H1 (cell line): ENCODE measurements around the gene TRNAU1AP. TPM values are rescaled to one million over a fixed set of nuclear protein-coding genes. Genes with fewer than 3 reads are reported as not detected.

Experiments
- CTCF ChIA-PET: fragments of 300-600 bp; sonication (Branson Sonifier 250); formaldehyde crosslinking; loops from one replicate; lab custom pipeline; 2021; ENCODE audit not compliant: partially characterized antibody; lab: Charles Lee
- POLR2A ChIA-PET: fragments of 300-600 bp; sonication (Branson Sonifier 250); formaldehyde crosslinking; loops from one replicate; lab custom pipeline; 2021; ENCODE audit warnings: inconsistent platforms; ENCODE audit not compliant: partially characterized antibody; lab: Charles Lee
- DNase-seq, 2 experiments: peaks; one replicate each; pipeline versions ENCODE4 v3.0.0 to v3.0.0-alpha.2; 2010 to 2022; ENCODE audit warnings: low spot score in 2 of 2, low read depth in 1 of 2, mixed read lengths in 1 of 2
- FAIRE-seq: peaks from 2 replicates; lab custom pipeline; 2011; peaks lifted over from hg19 to GRCh38; lab: Jason Lieb, UNC
- H2AFZ ChIP-seq: 2 replicates; pipeline ENCODE4 v1.8.1; 2012; ENCODE audit warnings: low read length, inconsistent platforms
- H2AK5ac ChIP-seq: 2 replicates; pipeline ENCODE4 v1.6.1; 2013; ENCODE audit warnings: low read depth, low read length
- H2BK120ac ChIP-seq: replicated peaks from 2 replicates; pipeline ENCODE3; 2013; ENCODE audit warnings: low read depth, low read length, inconsistent platforms
- H2BK12ac ChIP-seq: 2 replicates; pipeline ENCODE4 v1.6.1; 2013; ENCODE audit warnings: low read depth, low read length
- H2BK15ac ChIP-seq: 2 replicates; pipeline ENCODE4 v1.6.1; 2013; ENCODE audit warnings: low read length
- H2BK20ac ChIP-seq: 2 replicates; pipeline ENCODE4 v1.6.1; 2013; ENCODE audit warnings: low read length
- H2BK5ac ChIP-seq: 2 replicates; pipeline ENCODE4 v1.6.1; 2013; ENCODE audit warnings: low read depth, low read length
- H3K14ac ChIP-seq: 2 replicates; pipeline ENCODE4 v1.6.1; 2013; ENCODE audit warnings: inconsistent platforms; ENCODE audit not compliant: insufficient read length
- H3K18ac ChIP-seq: 2 replicates; pipeline ENCODE4 v1.6.1; 2013; ENCODE audit warnings: low read length; ENCODE audit errors: extremely low read depth
- H3K23ac ChIP-seq: 2 replicates; pipeline ENCODE4 v1.6.1; 2013; ENCODE audit warnings: inconsistent platforms; ENCODE audit not compliant: insufficient read length
- H3K23me2 ChIP-seq: 2 replicates; pipeline ENCODE4 v1.6.1; 2013; ENCODE audit warnings: low read depth, low read length
- H3K27ac ChIP-seq: 2 replicates; pipeline ENCODE4 v1.6.1; 2011; ENCODE audit warnings: low read depth, low read length, inconsistent platforms
- H3K27me3 ChIP-seq, 4 experiments: replicated peaks in 1 of 4; 1 replicate in 1 of 4; 2 replicates in 3 of 4; pipeline versions ENCODE4 v1.6.1 to v1.8.1; 2011 to 2013; ENCODE audit warnings: low read length in 3 of 4, mild to moderate bottlenecking in 3 of 4, inconsistent platforms in 2 of 4, mixed read lengths in 2 of 4, moderate library complexity in 1 of 4; ENCODE audit not compliant: control insufficient read depth in 3 of 4, insufficient read depth in 3 of 4; ENCODE audit errors: extremely low read depth in 1 of 4
- H3K36me3 ChIP-seq, 4 experiments: 2 replicates each; pipeline versions ENCODE4 v1.6.1 to v1.8.1; 2011 to 2013; ENCODE audit warnings: mild to moderate bottlenecking in 4 of 4, low read length in 3 of 4, moderate library complexity in 2 of 4, control low read depth in 1 of 4, inconsistent platforms in 1 of 4; ENCODE audit not compliant: insufficient read depth in 4 of 4, control insufficient read depth in 2 of 4
- H3K4ac ChIP-seq: replicated peaks from 2 replicates; pipeline ENCODE3; 2013; ENCODE audit warnings: low read length, low read depth, mixed read lengths, inconsistent platforms; ENCODE audit not compliant: insufficient read length
- H3K4me1 ChIP-seq, 4 experiments: replicated peaks in 1 of 4; 1 replicate in 1 of 4; 2 replicates in 3 of 4; pipeline versions ENCODE4 v1.6.1 to v1.8.1; 2011 to 2013; ENCODE audit warnings: low read length in 3 of 4, inconsistent platforms in 2 of 4, mixed read lengths in 1 of 4; ENCODE audit not compliant: insufficient read depth in 4 of 4, control insufficient read depth in 3 of 4
- H3K4me2 ChIP-seq, 2 experiments: 2 replicates each; pipeline versions ENCODE4 v1.6.1 to v1.8.1; 2011 to 2013; ENCODE audit warnings: low read depth in 2 of 2, low read length in 2 of 2, control low read depth in 1 of 2, inconsistent platforms in 1 of 2, mild to moderate bottlenecking in 1 of 2; ENCODE audit not compliant: insufficient read depth in 1 of 2
- H3K4me3 ChIP-seq, 4 experiments: fragments of 200-600, 300-600 bp in 1 of 4; sonication (generic), shearing (Covaris generic), sonication (Bioruptor Twin) in 1 of 4; 2 replicates each; pipeline versions ENCODE4 v1.5.1 to v1.8.1; 2011 to 2016; ENCODE audit warnings: low read length in 4 of 4, low read depth in 3 of 4, control low read depth in 2 of 4, inconsistent platforms in 2 of 4, mild to moderate bottlenecking in 2 of 4, mixed read lengths in 1 of 4, moderate library complexity in 1 of 4; ENCODE audit not compliant: insufficient read depth in 2 of 4; ENCODE audit errors: extremely low read depth in 1 of 4
- H3K56ac ChIP-seq: replicated peaks from 2 replicates; pipeline ENCODE3; 2013; ENCODE audit warnings: low read depth, mild to moderate bottlenecking, mixed read lengths, low read length, inconsistent platforms; ENCODE audit not compliant: insufficient read length
- H3K79me1 ChIP-seq: 2 replicates; pipeline ENCODE4 v1.6.1; 2013; ENCODE audit warnings: low read depth, low read length, control low read depth
- H3K79me2 ChIP-seq, 2 experiments: 2 replicates each; pipeline versions ENCODE4 v1.6.1 to v1.8.1; 2012 to 2013; ENCODE audit warnings: low read length in 2 of 2, mild to moderate bottlenecking in 2 of 2, inconsistent platforms in 1 of 2; ENCODE audit not compliant: insufficient read depth in 2 of 2, control insufficient read depth in 1 of 2
- H3K9ac ChIP-seq, 4 experiments: replicated peaks in 1 of 4; 1 replicate in 1 of 4; 2 replicates in 3 of 4; pipeline versions ENCODE4 v1.6.1 to v1.8.1; 2011 to 2013; ENCODE audit warnings: low read depth in 3 of 4, low read length in 3 of 4, control low read depth in 2 of 4, mild to moderate bottlenecking in 2 of 4, moderate library complexity in 2 of 4, inconsistent platforms in 1 of 4; ENCODE audit errors: extremely low read depth in 1 of 4
- H3K9me3 ChIP-seq, 2 experiments: 2 replicates each; pipeline versions ENCODE4 v1.6.1 to v1.8.1; 2012 to 2013; ENCODE audit warnings: mild to moderate bottlenecking in 2 of 2, moderate library complexity in 2 of 2, control low read depth in 1 of 2, inconsistent platforms in 1 of 2, low read depth in 1 of 2, low read length in 1 of 2, mixed read lengths in 1 of 2; ENCODE audit not compliant: insufficient read depth in 2 of 2
- H4K20me1 ChIP-seq, 2 experiments: replicated peaks in 1 of 2; 2 replicates each; pipeline versions ENCODE3 to v1.8.1; 2011 to 2013; ENCODE audit warnings: inconsistent platforms in 2 of 2, low read length in 2 of 2, mild to moderate bottlenecking in 1 of 2; ENCODE audit not compliant: insufficient read depth in 2 of 2, control insufficient read depth in 1 of 2
- H4K5ac ChIP-seq: 2 replicates; pipeline ENCODE4 v1.6.1; 2013; ENCODE audit warnings: low read length, low read depth, mixed read lengths, inconsistent platforms; ENCODE audit not compliant: insufficient read length
- H4K8ac ChIP-seq: 2 replicates; pipeline ENCODE4 v1.8.0; 2013; ENCODE audit warnings: mild to moderate bottlenecking, moderate library complexity, low read length, inconsistent platforms; ENCODE audit not compliant: insufficient read depth; ENCODE audit errors: extremely low read depth
- H4K91ac ChIP-seq: replicated peaks from 2 replicates; pipeline ENCODE3; 2013; ENCODE audit warnings: low read length, mixed read lengths, inconsistent platforms; ENCODE audit not compliant: insufficient read length
- CBX8 ChIP-seq: fragments of 300-800, 300-1000 bp; sonication (generic); IDR thresholded peaks from 2 replicates; pipeline ENCODE4 v1.7.1; 2016; ENCODE audit warnings: low read depth, low read length, borderline replicate concordance
- CREB1 ChIP-seq: IDR thresholded peaks from 2 replicates; pipeline ENCODE4 v1.6.1; 2012; ENCODE audit warnings: inconsistent platforms
- KDM1A ChIP-seq: fragments of 200-600, 300-600 bp; sonication (generic); IDR thresholded peaks from 2 replicates; pipeline ENCODE4 v1.7.1; 2016; ENCODE audit warnings: mild to moderate bottlenecking, low read length, borderline replicate concordance
- KDM4A ChIP-seq: IDR thresholded peaks from one replicate; pipeline ENCODE4 v1.7.1; 2012; ENCODE audit warnings: low read depth, mild to moderate bottlenecking, moderate library complexity, low read length, inconsistent platforms; ENCODE audit not compliant: severe bottlenecking
- RBBP5 ChIP-seq: IDR thresholded peaks from 2 replicates; pipeline ENCODE4 v1.7.1; 2012; ENCODE audit warnings: low read depth, mild to moderate bottlenecking, inconsistent platforms, low read length, moderate library complexity, borderline replicate concordance
- WGBS, 2 experiments: shearing (Covaris generic) in 1 of 2; methylation state at CpG; one replicate each; pipeline versions ENCODE4 v1.1.6 to v1.1.7; 2013 to 2015; ENCODE audit warnings: low lambda C conversion rate in 2 of 2, mixed read lengths in 2 of 2, inconsistent platforms in 1 of 2, low coverage in 1 of 2, missing lambda C conversion rate in 1 of 2; ENCODE audit not compliant: insufficient replicate concordance in 2 of 2, insufficient coverage in 1 of 2, insufficient read length in 1 of 2; ENCODE audit errors: extremely low coverage in 1 of 2, missing lambda C conversion rate in 1 of 2; 5-methylcytosine and 5-hydroxymethylcytosine counted together
- polyA plus RNA-seq, 7 experiments: library from polyadenylated mRNA; depleted of rRNA in 3 of 7; stranded (reverse) in 5 of 7; unstranded in 2 of 7; fragments of >200 nt in 5 of 7; fragments of 200-250 nt in 2 of 7; gene quantifications; 1 replicate in 5 of 7; 2 replicates in 1 of 7; 4 replicates in 1 of 7; pipeline versions ENCODE4 v1.2.1 to v1.2.3, GENCODE V29; 2011 to 2013; ENCODE audit warnings: missing spikeins in 2 of 7, mixed read lengths in 2 of 7
- total RNA-seq: library from RNA; stranded (reverse); fragmentation: NEBNext Ultra II Directional; extraction: Animal tissue kit (Norgen Biotek cat#: 25700); gene quantifications from 2 replicates; pipeline ENCODE4 v1.2.1, GENCODE V29; 2021
- TF ChIP-seq, protein P1 (sequence below): IDR thresholded peaks from 2 replicates; pipeline ENCODE4 v1.6.1; 2012; ENCODE audit warnings: inconsistent platforms
- TF ChIP-seq, protein P2 (sequence below): IDR thresholded peaks from 2 replicates; pipeline ENCODE4 v1.6.1; 2012; ENCODE audit warnings: inconsistent platforms

The TRNAU1AP gene
- total and polyA plus RNA-seq, 2 of the 8 experiments (the other 6 are each of a cell fraction or from before 2014, with no cell fraction given), result 35.2 to 37.1 TPM

DNA sequence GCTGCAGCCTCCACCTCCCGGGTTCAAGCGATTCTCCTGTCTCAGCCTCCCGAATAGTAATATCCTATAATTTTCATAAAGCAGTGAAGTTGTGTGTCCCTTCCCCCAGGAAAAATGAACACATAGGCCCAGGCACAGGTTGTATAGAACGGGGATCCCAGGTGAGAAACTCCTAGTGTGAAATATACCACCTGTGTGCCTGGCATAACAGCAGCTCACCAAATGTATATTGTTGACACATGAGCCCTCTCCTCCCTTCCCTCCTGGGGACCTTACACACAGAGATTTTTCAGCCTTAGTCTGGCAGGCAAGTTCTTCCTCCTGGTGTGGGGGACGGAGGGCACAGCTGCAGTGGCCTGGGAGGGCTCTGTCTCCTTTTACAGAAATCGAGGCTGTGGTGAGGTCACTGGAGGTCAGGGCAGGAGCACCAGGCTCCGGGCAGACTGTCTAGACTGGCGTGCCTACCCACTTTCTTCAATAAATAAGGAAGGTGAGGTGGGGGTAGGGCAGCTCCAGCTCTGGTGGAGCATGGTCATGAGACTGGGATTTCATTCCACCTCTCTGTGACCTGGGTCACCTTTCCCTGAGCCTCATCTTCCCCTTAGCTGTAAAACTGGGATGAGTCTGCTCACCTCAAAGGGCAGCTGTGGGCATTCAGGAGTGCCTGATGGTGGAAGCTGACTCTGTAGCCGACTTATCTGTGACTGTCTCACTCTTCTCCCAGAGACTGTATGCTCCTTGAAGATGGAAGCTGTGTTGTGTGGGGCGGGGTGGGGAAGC lies 32.7 kb upstream of the TRNAU1AP start:
- Histone ChIP-seq H2BK12ac (no peak overlapping the region), H3K79me1 (peaks cover 15% of the 10 kb centered on the region), H3K4me1 (peaks cover 7 to 16% (median 11%) of the 10 kb centered on the region in 4 experiments), H3K4me2 (peak overlapping the region in 1 of 2 experiments; percentile 16; a peak in 2 of 4 replicates), H3K27me3 (no peaks in the 10 kb centered on the region), H3K23ac (no peak overlapping the region), H3K4ac (no peak overlapping the region), H4K20me1 (peaks cover 3 to 5% of the 10 kb centered on the region in 2 experiments), H3K9me3 (no peaks in the 10 kb centered on the region), H2AFZ (no peak overlapping the region), H3K4me3 (no peak overlapping the region), H3K14ac (no peak overlapping the region), H3K36me3 (peaks cover 0 to 11% (median 4%) of the 10 kb centered on the region in 4 experiments; a peak in 2 of 8 replicates), H3K9ac (no peak overlapping the region), H3K27ac (no peak overlapping the region), H3K56ac (no peak overlapping the region), H2AK5ac (peak overlapping the region; percentile 32), H2BK20ac (no peak overlapping the region), H4K5ac (no peak overlapping the region), H2BK15ac (no peak overlapping the region), H3K18ac (no peak overlapping the region), H3K79me2 (peaks cover 14 to 57% of the 10 kb centered on the region in 2 experiments; a peak in 3 of 4 replicates), H4K8ac (no peak overlapping the region), H2BK120ac (no peak overlapping the region), H2BK5ac (no peak overlapping the region; the same call in 1 of the 2 replicates), H4K91ac (no peak overlapping the region), H3K23me2 (peaks cover 6% of the 10 kb centered on the region)
- FAIRE-seq, result no peak
- CTCF ChIA-PET, result interaction anchor here (0.6 to 8.0 kb wide), 5 partner anchors 12 to 683 kb away, joined by 3 to 59 read pairs (median 4); no protein-coding TSS in a partner anchor
- DNase-seq, result no peak
- 82% methylated on average over 10 of the region's 10 CpGs; no CpG with 5 or more reads in 1 of the 2 experiments for WGBS, 2 experiments
- POLR2A ChIA-PET, result interaction anchor here (0.7 to 31.3 kb wide), 16 partner anchors 8 to 163 kb away, joined by 3 to 660 read pairs (median 4); partner anchors contain the start of genes RAB42, RCC1 and TAF12
- no peak for TF ChIP-seq RBBP5
- TF ChIP-seq CBX8, result no peak
- TF ChIP-seq, protein P1, sequence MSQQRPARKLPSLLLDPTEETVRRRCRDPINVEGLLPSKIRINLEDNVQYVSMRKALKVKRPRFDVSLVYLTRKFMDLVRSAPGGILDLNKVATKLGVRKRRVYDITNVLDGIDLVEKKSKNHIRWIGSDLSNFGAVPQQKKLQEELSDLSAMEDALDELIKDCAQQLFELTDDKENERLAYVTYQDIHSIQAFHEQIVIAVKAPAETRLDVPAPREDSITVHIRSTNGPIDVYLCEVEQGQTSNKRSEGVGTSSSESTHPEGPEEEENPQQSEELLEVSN, result no peak
- TF ChIP-seq KDM1A, result no peak
- no peak for TF ChIP-seq KDM4A
- TF ChIP-seq, protein P2, sequence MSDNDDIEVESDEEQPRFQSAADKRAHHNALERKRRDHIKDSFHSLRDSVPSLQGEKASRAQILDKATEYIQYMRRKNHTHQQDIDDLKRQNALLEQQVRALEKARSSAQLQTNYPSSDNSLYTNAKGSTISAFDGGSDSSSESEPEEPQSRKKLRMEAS, result no peak
- TF ChIP-seq CREB1, result no peak
